KMS-11 (cell line): Measurements from ENCODE around the gene INKA2.

ENCODE experiments used
- H2AFZ ChIP-seq: fragments of 200-600 bp; sonication (generic); 2 replicates; pipeline ENCODE4 v1.6.1; 2016; ENCODE audit warnings: antibody characterized with exemption, mixed run types, low read depth
- H3K27ac ChIP-seq: fragments of 200-600 bp; sonication (generic); 2 replicates; pipeline ENCODE4 v1.6.1; 2016; ENCODE audit warnings: mild to moderate bottlenecking, mixed run types
- H3K27me3 ChIP-seq: fragments of 200-600 bp; sonication (generic); 2 replicates; pipeline ENCODE4 v1.6.1; 2017; ENCODE audit warnings: mild to moderate bottlenecking, low read depth, mixed run types, moderate library complexity; ENCODE audit not compliant: insufficient read depth
- H3K36me3 ChIP-seq: fragments of 200-600 bp; sonication (generic); 2 replicates; pipeline ENCODE4 v1.6.1; 2017; ENCODE audit warnings: mild to moderate bottlenecking, mixed run types; ENCODE audit not compliant: insufficient read depth
- H3K4me1 ChIP-seq: fragments of 200-600 bp; sonication (generic); 2 replicates; pipeline ENCODE4 v1.6.1; 2016; ENCODE audit warnings: mild to moderate bottlenecking, low read depth, mixed run types; ENCODE audit not compliant: poor library complexity, severe bottlenecking
- H3K4me2 ChIP-seq: fragments of 200-600 bp; sonication (generic); 2 replicates; pipeline ENCODE4 v1.7.0; 2016; ENCODE audit warnings: mild to moderate bottlenecking, mixed run types
- H3K4me3 ChIP-seq: fragments of 200-600 bp; sonication (generic); IDR thresholded peaks from 2 replicates; pipeline ENCODE4 v1.6.1; 2017; ENCODE audit warnings: low read depth, low read length, mixed read lengths; ENCODE audit not compliant: insufficient read depth
- H3K79me2 ChIP-seq: fragments of 200-600 bp; sonication (generic); 2 replicates; pipeline ENCODE4 v1.6.1; 2016; ENCODE audit warnings: low read depth, mixed run types; ENCODE audit not compliant: insufficient read depth
- H3K9ac ChIP-seq: fragments of 200-600 bp; sonication (generic); 2 replicates; pipeline ENCODE4 v1.6.1; 2016; ENCODE audit warnings: mild to moderate bottlenecking, mixed run types
- H4K20me1 ChIP-seq: fragments of 200-600 bp; sonication (generic); 2 replicates; pipeline ENCODE4 v1.6.1; 2016; ENCODE audit warnings: mild to moderate bottlenecking, mixed run types; ENCODE audit not compliant: insufficient read depth
- CTCF ChIP-seq: fragments of 200-600 bp; sonication (generic); conservative IDR thresholded peaks from 2 replicates; pipeline ENCODE4 v1.6.1; 2017; ENCODE audit warnings: low read depth, mild to moderate bottlenecking, antibody characterized with exemption, low read length, moderate library complexity, mixed read lengths

INKA2 gene

GRCh38 chr1:111778541-111779051 is 39.4 kb upstream of the INKA2 start:
- H3K79me2 ChIP-seq = no peaks in the 10 kb centered on the region
- no peak overlapping the region for H2AFZ ChIP-seq
- no peaks in the 10 kb centered on the region for H4K20me1 ChIP-seq
- TF ChIP-seq CTCF = no peak
- no peaks in the 10 kb centered on the region for H3K36me3 ChIP-seq
- no peaks in the 10 kb centered on the region for H3K27me3 ChIP-seq
- H3K4me2 ChIP-seq = no peak overlapping the region
- H3K4me3 ChIP-seq = no peak overlapping the region
- H3K27ac ChIP-seq = no peak overlapping the region
- H3K9ac ChIP-seq = no peak overlapping the region
- no peaks in the 10 kb centered on the region for H3K4me1 ChIP-seq

GRCh38 chr1:111778066-111778465 is 38.9 kb upstream of the INKA2 start:
- no peak overlapping the region for H3K4me3 ChIP-seq
- no peaks in the 10 kb centered on the region for H3K36me3 ChIP-seq
- H3K27ac ChIP-seq = no peak overlapping the region
- H3K4me1 ChIP-seq = no peaks in the 10 kb centered on the region
- H3K9ac ChIP-seq = no peak overlapping the region
- no peak for TF ChIP-seq CTCF
- no peak overlapping the region for H3K4me2 ChIP-seq
- no peak overlapping the region for H2AFZ ChIP-seq
- H3K79me2 ChIP-seq = no peaks in the 10 kb centered on the region
- H3K27me3 ChIP-seq = no peaks in the 10 kb centered on the region
- H4K20me1 ChIP-seq = no peaks in the 10 kb centered on the region

DNA sequence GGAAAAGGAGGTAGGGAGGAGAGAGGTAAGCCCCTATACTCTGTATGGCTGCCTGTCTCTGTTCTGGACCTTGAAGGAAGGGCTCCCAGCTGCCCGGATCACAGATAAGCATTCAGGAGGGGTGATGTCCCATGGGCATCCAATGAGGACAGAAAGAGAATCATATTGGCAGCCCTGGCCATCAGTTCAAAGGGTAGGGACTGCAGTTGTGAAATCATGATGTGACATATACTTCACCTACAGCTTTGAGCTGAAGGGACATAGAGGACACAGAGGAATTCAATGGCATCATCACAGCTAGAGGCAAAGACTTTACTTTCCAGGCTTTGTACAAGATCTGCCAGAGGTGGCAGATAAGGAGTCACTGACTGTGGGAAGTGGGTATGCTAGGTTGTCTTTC is 38.1 kb upstream of the INKA2 start:
- no peaks in the 10 kb centered on the region for H3K36me3 ChIP-seq
- TF ChIP-seq CTCF = no peak
- H2AFZ ChIP-seq = no peak overlapping the region
- H3K4me3 ChIP-seq = no peak overlapping the region
- no peaks in the 10 kb centered on the region for H3K27me3 ChIP-seq
- no peak overlapping the region for H3K27ac ChIP-seq
- H4K20me1 ChIP-seq = no peaks in the 10 kb centered on the region
- no peak overlapping the region for H3K4me2 ChIP-seq
- no peaks in the 10 kb centered on the region for H3K79me2 ChIP-seq
- no peak overlapping the region for H3K9ac ChIP-seq
- H3K4me1 ChIP-seq = no peaks in the 10 kb centered on the region

DNA sequence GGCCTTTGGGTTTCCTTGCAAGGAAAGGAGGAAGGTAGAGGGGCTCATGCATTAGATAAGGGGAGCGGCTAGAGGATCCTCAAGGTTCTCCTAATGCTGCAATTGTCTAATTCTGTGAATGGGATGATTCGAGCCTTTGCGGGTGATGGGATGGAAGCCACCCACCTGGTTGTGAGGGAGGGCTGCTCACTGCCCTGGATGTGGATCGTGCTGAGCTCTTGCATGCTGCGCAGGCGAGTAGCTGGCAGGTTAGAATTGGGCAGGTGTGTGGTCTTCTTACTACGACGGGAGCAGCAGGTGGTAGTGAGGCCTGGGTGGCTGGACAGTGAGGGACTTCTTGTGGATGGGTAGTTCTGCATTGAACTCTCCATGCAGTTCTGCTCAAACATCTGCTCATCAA is 37.7 kb upstream of the INKA2 start:
- H3K4me3 ChIP-seq = no peak overlapping the region
- no peaks in the 10 kb centered on the region for H3K4me1 ChIP-seq
- no peaks in the 10 kb centered on the region for H3K27me3 ChIP-seq
- H3K4me2 ChIP-seq = no peak overlapping the region
- no peaks in the 10 kb centered on the region for H4K20me1 ChIP-seq
- no peak for TF ChIP-seq CTCF
- H3K36me3 ChIP-seq = no peaks in the 10 kb centered on the region
- H3K27ac ChIP-seq = no peak overlapping the region
- no peaks in the 10 kb centered on the region for H3K79me2 ChIP-seq
- no peak overlapping the region for H2AFZ ChIP-seq
- H3K9ac ChIP-seq = no peak overlapping the region
